ENCODE results near the gene ATG101.

GRCh38 chr12:52097045-52097666 lies 27.4 kb downstream of the ATG101 start:
- TF ChIP-seq, protein P1, sequence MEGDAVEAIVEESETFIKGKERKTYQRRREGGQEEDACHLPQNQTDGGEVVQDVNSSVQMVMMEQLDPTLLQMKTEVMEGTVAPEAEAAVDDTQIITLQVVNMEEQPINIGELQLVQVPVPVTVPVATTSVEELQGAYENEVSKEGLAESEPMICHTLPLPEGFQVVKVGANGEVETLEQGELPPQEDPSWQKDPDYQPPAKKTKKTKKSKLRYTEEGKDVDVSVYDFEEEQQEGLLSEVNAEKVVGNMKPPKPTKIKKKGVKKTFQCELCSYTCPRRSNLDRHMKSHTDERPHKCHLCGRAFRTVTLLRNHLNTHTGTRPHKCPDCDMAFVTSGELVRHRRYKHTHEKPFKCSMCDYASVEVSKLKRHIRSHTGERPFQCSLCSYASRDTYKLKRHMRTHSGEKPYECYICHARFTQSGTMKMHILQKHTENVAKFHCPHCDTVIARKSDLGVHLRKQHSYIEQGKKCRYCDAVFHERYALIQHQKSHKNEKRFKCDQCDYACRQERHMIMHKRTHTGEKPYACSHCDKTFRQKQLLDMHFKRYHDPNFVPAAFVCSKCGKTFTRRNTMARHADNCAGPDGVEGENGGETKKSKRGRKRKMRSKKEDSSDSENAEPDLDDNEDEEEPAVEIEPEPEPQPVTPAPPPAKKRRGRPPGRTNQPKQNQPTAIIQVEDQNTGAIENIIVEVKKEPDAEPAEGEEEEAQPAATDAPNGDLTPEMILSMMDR (IDR thresholded peaks at IDR 0.05; ENCODE audit: poor library complexity, severe bottlenecking), result no peak
- no peak for TF ChIP-seq RAD21 (conservative IDR thresholded peaks at IDR 0.05)
- no peak for TF ChIP-seq POLR2AphosphoS5 (IDR thresholded peaks at IDR 0.05)
- TF ChIP-seq, protein P2, sequence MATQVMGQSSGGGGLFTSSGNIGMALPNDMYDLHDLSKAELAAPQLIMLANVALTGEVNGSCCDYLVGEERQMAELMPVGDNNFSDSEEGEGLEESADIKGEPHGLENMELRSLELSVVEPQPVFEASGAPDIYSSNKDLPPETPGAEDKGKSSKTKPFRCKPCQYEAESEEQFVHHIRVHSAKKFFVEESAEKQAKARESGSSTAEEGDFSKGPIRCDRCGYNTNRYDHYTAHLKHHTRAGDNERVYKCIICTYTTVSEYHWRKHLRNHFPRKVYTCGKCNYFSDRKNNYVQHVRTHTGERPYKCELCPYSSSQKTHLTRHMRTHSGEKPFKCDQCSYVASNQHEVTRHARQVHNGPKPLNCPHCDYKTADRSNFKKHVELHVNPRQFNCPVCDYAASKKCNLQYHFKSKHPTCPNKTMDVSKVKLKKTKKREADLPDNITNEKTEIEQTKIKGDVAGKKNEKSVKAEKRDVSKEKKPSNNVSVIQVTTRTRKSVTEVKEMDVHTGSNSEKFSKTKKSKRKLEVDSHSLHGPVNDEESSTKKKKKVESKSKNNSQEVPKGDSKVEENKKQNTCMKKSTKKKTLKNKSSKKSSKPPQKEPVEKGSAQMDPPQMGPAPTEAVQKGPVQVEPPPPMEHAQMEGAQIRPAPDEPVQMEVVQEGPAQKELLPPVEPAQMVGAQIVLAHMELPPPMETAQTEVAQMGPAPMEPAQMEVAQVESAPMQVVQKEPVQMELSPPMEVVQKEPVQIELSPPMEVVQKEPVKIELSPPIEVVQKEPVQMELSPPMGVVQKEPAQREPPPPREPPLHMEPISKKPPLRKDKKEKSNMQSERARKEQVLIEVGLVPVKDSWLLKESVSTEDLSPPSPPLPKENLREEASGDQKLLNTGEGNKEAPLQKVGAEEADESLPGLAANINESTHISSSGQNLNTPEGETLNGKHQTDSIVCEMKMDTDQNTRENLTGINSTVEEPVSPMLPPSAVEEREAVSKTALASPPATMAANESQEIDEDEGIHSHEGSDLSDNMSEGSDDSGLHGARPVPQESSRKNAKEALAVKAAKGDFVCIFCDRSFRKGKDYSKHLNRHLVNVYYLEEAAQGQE (IDR thresholded peaks at IDR 0.05; ENCODE audit: borderline replicate concordance), result no peak
- no peak for TF ChIP-seq EZH2 (IDR thresholded peaks at IDR 0.05; ENCODE audit: borderline replicate concordance, insufficient read depth, low read length, poor library complexity, severe bottlenecking)
- no peak for TF ChIP-seq SMC3 (conservative IDR thresholded peaks at IDR 0.05; ENCODE audit: poor library complexity)
- TF ChIP-seq EP300 (conservative IDR thresholded peaks at IDR 0.05; ENCODE audit: poor library complexity, severe bottlenecking), result no peak
- no peak for TF ChIP-seq MXI1 (conservative IDR thresholded peaks at IDR 0.05; ENCODE audit: poor library complexity, severe bottlenecking)

Measured in neural cell (in vitro differentiated cells).